OCI-LY7 (cell line): ENCODE results near the gene SLC4A9. TPM values are rescaled to one million over a fixed set of nuclear protein-coding genes. Genes with fewer than 3 reads are reported as not detected.

Experiments
- BruUV-seq: library from RNA; stranded (reverse); fragments of 400-500 nt; replicated peaks from 2 replicates; lab custom pipeline; 2021; lab: Mats Ljungman, UMichigan
- CTCF ChIA-PET: fragments of 300-600 bp; sonication (Branson Sonifier 250); formaldehyde crosslinking; loops from one replicate; lab custom pipeline; 2022; ENCODE audit warnings: antibody characterized with exemption; ENCODE audit not compliant: unreplicated experiment; lab: Charles Lee
- POLR2A ChIA-PET: fragments of 300-600 bp; sonication (Branson Sonifier 250); formaldehyde crosslinking; loops from one replicate; lab custom pipeline; 2022; ENCODE audit warnings: antibody characterized with exemption; lab: Charles Lee
- DNase-seq: peaks from one replicate; pipeline ENCODE4 v3.0.0-alpha.2; 2015; ENCODE audit warnings: low spot score
- H2AFZ ChIP-seq: fragments of 200-600 bp; sonication (generic), shearing (Covaris generic); 2 replicates; pipeline ENCODE4 v1.6.1; 2014; ENCODE audit warnings: mild to moderate bottlenecking, antibody characterized with exemption, low read length, moderate library complexity
- H3K27ac ChIP-seq: fragments of 200-600 bp; sonication (generic); 2 replicates; pipeline ENCODE4 v1.5.1; 2014; ENCODE audit warnings: mixed run types, low read depth, mild to moderate bottlenecking, moderate library complexity, low read length, inconsistent platforms; ENCODE audit not compliant: poor library complexity, severe bottlenecking
- H3K36me3 ChIP-seq: fragments of 200-600 bp; sonication (generic); 2 replicates; pipeline ENCODE4 v1.6.1; 2014; ENCODE audit warnings: mild to moderate bottlenecking, antibody characterized with exemption, low read length, moderate library complexity, mixed read lengths; ENCODE audit not compliant: insufficient read depth
- H3K4me1 ChIP-seq: fragments of 200-600 bp; sonication (generic); 2 replicates; pipeline ENCODE4 v1.5.1; 2014; ENCODE audit warnings: mild to moderate bottlenecking, low read length; ENCODE audit not compliant: insufficient read depth, poor library complexity, severe bottlenecking
- H3K4me2 ChIP-seq: fragments of 200-600 bp; sonication (generic); 2 replicates; pipeline ENCODE4 v1.6.1; 2014; ENCODE audit warnings: mild to moderate bottlenecking, low read length
- H3K4me3 ChIP-seq: fragments of 200-600 bp; sonication (generic); 2 replicates; pipeline ENCODE4 v1.5.1; 2014; ENCODE audit warnings: mild to moderate bottlenecking, low read depth, low read length; ENCODE audit not compliant: poor library complexity, severe bottlenecking
- H3K79me2 ChIP-seq: fragments of 200-600 bp; sonication (generic); 2 replicates; pipeline ENCODE4 v1.6.1; 2016; ENCODE audit warnings: low read depth, mild to moderate bottlenecking, low read length, moderate library complexity, mixed read lengths; ENCODE audit not compliant: insufficient read depth
- H3K9me2 ChIP-seq: fragments of 200-600 bp; sonication (generic); 2 replicates; pipeline ENCODE4 v1.6.1; 2016; ENCODE audit warnings: mild to moderate bottlenecking, low read length, mixed read lengths; ENCODE audit not compliant: insufficient read depth
- H3K9me3 ChIP-seq: fragments of 200-600 bp; sonication (generic); 2 replicates; pipeline ENCODE4 v1.6.1; 2014; ENCODE audit warnings: mild to moderate bottlenecking, mixed run types, low read length, mixed read lengths
- H4K20me1 ChIP-seq: fragments of 200-600 bp; sonication (generic); 2 replicates; pipeline ENCODE4 v1.6.1; 2014; ENCODE audit warnings: mild to moderate bottlenecking, antibody characterized with exemption, low read length, moderate library complexity, mixed read lengths; ENCODE audit not compliant: insufficient read depth
- CTCF ChIP-seq: fragments of 200-600 bp; sonication (generic); conservative IDR thresholded peaks from 2 replicates; pipeline ENCODE4 v1.5.1; 2014; ENCODE audit warnings: mild to moderate bottlenecking, antibody characterized with exemption, low read length, moderate library complexity, mixed read lengths
- EZH2phosphoT487 ChIP-seq: fragments of 200-600 bp; sonication (generic); IDR thresholded peaks from 2 replicates; pipeline ENCODE4 v1.6.1; 2018; ENCODE audit warnings: low read depth, borderline replicate concordance, mild to moderate bottlenecking, mixed run types, antibody characterized with exemption, low read length, moderate library complexity, mixed read lengths
- intact Hi-C: fragments of 100-400 bp; cut with micrococcal nuclease; formaldehyde crosslinking; loops from one replicate; pipeline ENCODE4 v1.10.0; 2022; ENCODE audit not compliant: unreplicated experiment
- total RNA-seq, 2 experiments: library from RNA; depleted of rRNA in 1 of 2; stranded (reverse); fragments of >200 nt in 1 of 2; shearing (Covaris generic) in 1 of 2; gene quantifications; 2 replicates each; pipeline ENCODE4 v1.2.3, GENCODE V29; 2014 to 2022

SLC4A9 gene
- total RNA-seq, 2 experiments from 2014 or later = 0.22 to 2.6 TPM

- CTCF ChIA-PET = no interaction called here
- intact Hi-C loops = no loop called here
- Histone ChIP-seq H3K4me3 (no peak overlapping the region), H3K4me2 (no peak overlapping the region), H3K9me2 (no peaks in the 10 kb centered on the region), H2AFZ (no peak overlapping the region), H3K36me3 (no peaks in the 10 kb centered on the region), H3K4me1 (peaks cover 7% of the 10 kb centered on the region), H3K27ac (no peak overlapping the region), H3K9me3 (no peaks in the 10 kb centered on the region), H3K79me2 (no peaks in the 10 kb centered on the region), H4K20me1 (no peaks in the 10 kb centered on the region)
- TF ChIP-seq CTCF (no peak), EZH2phosphoT487 (no peak)
- POLR2A ChIA-PET = no interaction called here
- BruUV-seq = no TSS peak
- no peak for DNase-seq
Measured at GRCh38 chr5:140322751-140323731, 37.0 kb upstream of the SLC4A9 start.

GRCh38 chr5:140324041-140324600 lies 35.9 kb upstream of the SLC4A9 start:
- Histone ChIP-seq H3K79me2 (no peaks in the 10 kb centered on the region), H3K9me3 (no peaks in the 10 kb centered on the region), H4K20me1 (no peaks in the 10 kb centered on the region), H3K4me3 (no peak overlapping the region), H3K4me1 (peaks cover 9% of the 10 kb centered on the region), H3K27ac (no peak overlapping the region), H3K9me2 (no peaks in the 10 kb centered on the region), H3K4me2 (no peak overlapping the region), H2AFZ (no peak overlapping the region), H3K36me3 (no peaks in the 10 kb centered on the region)
- DNase-seq = no peak
- BruUV-seq = no TSS peak
- ChIA-PET POLR2A (interaction anchor here (0.6 to 1.0 kb wide), 3 partner anchors 12 to 22 kb away, joined by 3 to 4 read pairs (median 3); no protein-coding TSS in a partner anchor), CTCF (no interaction called here)
- no peak for TF ChIP-seq EZH2phosphoT487
- TF ChIP-seq CTCF = no peak
- intact Hi-C loops = no loop called here
